IMR-90 (cell line): Measurements from ENCODE around the gene GALNT14.

Source experiments
- BHLHE40 ChIP-seq: fragments of 150-350 bp; IDR thresholded peaks from 2 replicates; pipeline ENCODE4 v1.6.1; 2016; ENCODE audit warnings: mild to moderate bottlenecking, low read depth, low read length
- MAFK ChIP-seq: IDR thresholded peaks from 2 replicates; pipeline ENCODE4 v1.6.1; 2012; ENCODE audit warnings: low read depth, low read length, improper control_type of control experiment
- MAZ ChIP-seq: IDR thresholded peaks from 2 replicates; pipeline ENCODE4 v1.6.1; 2012; ENCODE audit warnings: low read depth, mild to moderate bottlenecking, low read length, improper control_type of control experiment, moderate library complexity, borderline replicate concordance
- POLR2A ChIP-seq: IDR thresholded peaks from 2 replicates; pipeline ENCODE4 v1.6.1; 2012; ENCODE audit warnings: mild to moderate bottlenecking, low read depth, low read length
- RAD21 ChIP-seq: IDR thresholded peaks from 2 replicates; pipeline ENCODE4 v1.6.1; 2012; ENCODE audit warnings: low read length, improper control_type of control experiment
- RCOR1 ChIP-seq: IDR thresholded peaks from 2 replicates; pipeline ENCODE4 v1.6.1; 2012; ENCODE audit warnings: mild to moderate bottlenecking, low read length, improper control_type of control experiment; ENCODE audit not compliant: insufficient replicate concordance
- RFX5 ChIP-seq: IDR thresholded peaks from 2 replicates; pipeline ENCODE4 v1.8.0; 2012; ENCODE audit warnings: low read depth, mild to moderate bottlenecking, low read length, moderate library complexity
- USF2 ChIP-seq: fragments of 150-350 bp; IDR thresholded peaks from 2 replicates; pipeline ENCODE4 v1.6.1; 2017; ENCODE audit warnings: mild to moderate bottlenecking, antibody characterized with exemption, low read length, low read depth
- TF ChIP-seq, protein P1 (sequence below): conservative IDR thresholded peaks from 2 replicates; pipeline ENCODE4 v1.5.1; 2012; ENCODE audit warnings: mild to moderate bottlenecking, low read depth, low read length, improper control_type of control experiment

- TF ChIP-seq, protein P1, sequence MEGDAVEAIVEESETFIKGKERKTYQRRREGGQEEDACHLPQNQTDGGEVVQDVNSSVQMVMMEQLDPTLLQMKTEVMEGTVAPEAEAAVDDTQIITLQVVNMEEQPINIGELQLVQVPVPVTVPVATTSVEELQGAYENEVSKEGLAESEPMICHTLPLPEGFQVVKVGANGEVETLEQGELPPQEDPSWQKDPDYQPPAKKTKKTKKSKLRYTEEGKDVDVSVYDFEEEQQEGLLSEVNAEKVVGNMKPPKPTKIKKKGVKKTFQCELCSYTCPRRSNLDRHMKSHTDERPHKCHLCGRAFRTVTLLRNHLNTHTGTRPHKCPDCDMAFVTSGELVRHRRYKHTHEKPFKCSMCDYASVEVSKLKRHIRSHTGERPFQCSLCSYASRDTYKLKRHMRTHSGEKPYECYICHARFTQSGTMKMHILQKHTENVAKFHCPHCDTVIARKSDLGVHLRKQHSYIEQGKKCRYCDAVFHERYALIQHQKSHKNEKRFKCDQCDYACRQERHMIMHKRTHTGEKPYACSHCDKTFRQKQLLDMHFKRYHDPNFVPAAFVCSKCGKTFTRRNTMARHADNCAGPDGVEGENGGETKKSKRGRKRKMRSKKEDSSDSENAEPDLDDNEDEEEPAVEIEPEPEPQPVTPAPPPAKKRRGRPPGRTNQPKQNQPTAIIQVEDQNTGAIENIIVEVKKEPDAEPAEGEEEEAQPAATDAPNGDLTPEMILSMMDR: no peak
- TF ChIP-seq POLR2A: no peak
- no peak for TF ChIP-seq MAZ
- no peak for TF ChIP-seq RAD21
- TF ChIP-seq RFX5: no peak
- TF ChIP-seq RCOR1: no peak
- no peak for TF ChIP-seq BHLHE40
- TF ChIP-seq MAFK: no peak
- TF ChIP-seq USF2: no peak
Measured at GRCh38 chr2:30978854-30979253, 159.4 kb downstream of the GALNT14 start.
